ENCODE results near the gene GNB5. TPM values are rescaled to one million over a fixed set of nuclear protein-coding genes. Genes with fewer than 3 reads are reported as not detected.

The GNB5 gene
- total RNA-seq, 1 experiment from 2014 or later = 58.7 TPM

- H3K27ac ChIP-seq (ENCODE audit: low read length) = no peak overlapping the region
- CTCF ChIA-PET = interaction anchor here (0.7 kb wide), 2 partner anchors 48 to 126 kb away, joined by 5 to 8 read pairs; no protein-coding TSS in a partner anchor
Observed at GRCh38 chr15:52082197-52083036, 108.8 kb downstream of the GNB5 start.

DNA sequence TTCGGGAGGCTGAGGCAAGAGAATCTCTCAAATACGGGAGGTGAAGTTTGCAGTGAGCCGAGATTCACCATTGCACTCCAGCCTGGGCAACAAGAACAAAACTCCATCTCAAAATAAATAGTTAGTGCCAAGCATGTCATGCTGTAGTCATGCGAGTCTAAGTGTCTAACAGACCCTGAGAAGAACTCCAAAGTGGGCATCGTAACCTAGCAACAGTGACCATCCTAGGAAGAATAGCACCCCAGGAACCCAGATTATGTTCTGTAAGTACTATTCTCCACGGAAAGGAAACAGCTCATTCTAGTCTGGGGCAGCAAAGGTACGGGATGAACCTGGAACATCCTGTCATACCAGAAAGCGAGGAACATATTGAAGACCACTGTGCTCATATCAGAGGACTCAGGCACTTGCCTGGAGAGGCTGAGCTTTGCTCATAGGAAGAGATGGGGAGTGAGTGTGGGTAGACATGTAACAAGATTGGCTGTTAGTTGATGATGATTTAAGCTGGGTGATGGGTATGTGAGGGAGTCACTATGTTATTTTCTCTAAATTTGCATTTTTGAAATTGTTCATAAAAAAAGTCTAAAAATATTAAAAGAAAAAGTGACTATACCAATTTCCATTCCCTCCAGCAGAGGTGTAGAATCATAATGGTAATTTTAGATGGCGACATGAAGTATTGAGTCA lies 110.3 kb downstream of the GNB5 start:
- no TSS peak for BruUV-seq (replicated peaks)
- CTCF ChIA-PET = no interaction called here
- Histone ChIP-seq H3K4me3 (ENCODE audit: low read depth in 2 of 2, low read length in 2 of 2) (no peak overlapping the region), H3K9me3 (ENCODE audit: control insufficient read depth, insufficient read depth, low read depth, low read length) (no peaks in the 10 kb centered on the region), H3K36me3 (ENCODE audit: control insufficient read depth, insufficient read depth, low read length) (no peaks in the 10 kb centered on the region), H3K27ac (ENCODE audit: low read length) (no peak overlapping the region), H3K27me3 (ENCODE audit: control insufficient read depth, insufficient read depth, low read length) (no peaks in the 10 kb centered on the region), H3K4me1 (ENCODE audit: control insufficient read depth, insufficient read depth, low read length) (peaks cover 8% of the 10 kb centered on the region)
- no peak for ATAC-seq
- TF ChIP-seq REST (IDR thresholded peaks at IDR 0.05; ENCODE audit: insufficient read depth in 1 of 2, low read depth in 2 of 2, low read length in 1 of 2) = no peak
- TF ChIP-seq POLR2AphosphoS5 (IDR thresholded peaks at IDR 0.05; ENCODE audit: low read depth, low read length) = no peak
- TF ChIP-seq, protein P1, sequence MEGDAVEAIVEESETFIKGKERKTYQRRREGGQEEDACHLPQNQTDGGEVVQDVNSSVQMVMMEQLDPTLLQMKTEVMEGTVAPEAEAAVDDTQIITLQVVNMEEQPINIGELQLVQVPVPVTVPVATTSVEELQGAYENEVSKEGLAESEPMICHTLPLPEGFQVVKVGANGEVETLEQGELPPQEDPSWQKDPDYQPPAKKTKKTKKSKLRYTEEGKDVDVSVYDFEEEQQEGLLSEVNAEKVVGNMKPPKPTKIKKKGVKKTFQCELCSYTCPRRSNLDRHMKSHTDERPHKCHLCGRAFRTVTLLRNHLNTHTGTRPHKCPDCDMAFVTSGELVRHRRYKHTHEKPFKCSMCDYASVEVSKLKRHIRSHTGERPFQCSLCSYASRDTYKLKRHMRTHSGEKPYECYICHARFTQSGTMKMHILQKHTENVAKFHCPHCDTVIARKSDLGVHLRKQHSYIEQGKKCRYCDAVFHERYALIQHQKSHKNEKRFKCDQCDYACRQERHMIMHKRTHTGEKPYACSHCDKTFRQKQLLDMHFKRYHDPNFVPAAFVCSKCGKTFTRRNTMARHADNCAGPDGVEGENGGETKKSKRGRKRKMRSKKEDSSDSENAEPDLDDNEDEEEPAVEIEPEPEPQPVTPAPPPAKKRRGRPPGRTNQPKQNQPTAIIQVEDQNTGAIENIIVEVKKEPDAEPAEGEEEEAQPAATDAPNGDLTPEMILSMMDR (IDR thresholded peaks at IDR 0.05) = no peak
- no peak for TF ChIP-seq SIN3A (IDR thresholded peaks at IDR 0.05; ENCODE audit: borderline replicate concordance, insufficient read depth, low read depth, low read length)
- no peak for TF ChIP-seq TCF7L2 (IDR thresholded peaks at IDR 0.05; ENCODE audit: low read depth, low read length)
- POLR2A ChIA-PET = no interaction called here
- in situ Hi-C loops (cut with HindIII; ENCODE audit: low pct_unique_long_range_greater_than_20kb, low sequenced_read_pairs) (no loop called here), intact Hi-C loops (cut with micrococcal nuclease; ENCODE audit: unreplicated experiment) (no loop called here)
- DNase-seq (ENCODE audit: low read depth, low spot score) = no peak

More at GRCh38 chr15:52082197-52083036, 108.8 kb downstream of the GNB5 start:
- in situ Hi-C loops (cut with HindIII; ENCODE audit: low pct_unique_long_range_greater_than_20kb, low sequenced_read_pairs) = no loop called here
- no peaks in the 10 kb centered on the region for H3K27me3 ChIP-seq (ENCODE audit: control insufficient read depth, insufficient read depth, low read length)
- DNase-seq (ENCODE audit: low read depth, low spot score) = no peak
- ATAC-seq = no peak
- intact Hi-C loops (cut with micrococcal nuclease; ENCODE audit: unreplicated experiment) = no loop called here
- H3K4me3 ChIP-seq (ENCODE audit: low read depth in 2 of 2, low read length in 2 of 2) = no peak overlapping the region
- no peak for TF ChIP-seq POLR2AphosphoS5 (IDR thresholded peaks at IDR 0.05; ENCODE audit: low read depth, low read length)
- no peak for TF ChIP-seq REST (IDR thresholded peaks at IDR 0.05; ENCODE audit: insufficient read depth in 1 of 2, low read depth in 2 of 2, low read length in 1 of 2)
- TF ChIP-seq SIN3A (IDR thresholded peaks at IDR 0.05; ENCODE audit: borderline replicate concordance, insufficient read depth, low read depth, low read length) = no peak
- TF ChIP-seq, protein P1 (IDR thresholded peaks at IDR 0.05) = no peak
- no peak for TF ChIP-seq TCF7L2 (IDR thresholded peaks at IDR 0.05; ENCODE audit: low read depth, low read length)
- H3K4me1 ChIP-seq (ENCODE audit: control insufficient read depth, insufficient read depth, low read length) = peaks cover 8% of the 10 kb centered on the region
- peaks cover 11% of the 10 kb centered on the region for H3K9me3 ChIP-seq (ENCODE audit: control insufficient read depth, insufficient read depth, low read depth, low read length)
- POLR2A ChIA-PET = no interaction called here
- no peaks in the 10 kb centered on the region for H3K36me3 ChIP-seq (ENCODE audit: control insufficient read depth, insufficient read depth, low read length)
- no TSS peak for BruUV-seq (replicated peaks)

Measured in Panc1 (cell line).